ENCODE data around the gene CD6.

CD6 gene

GRCh38 chr11:60944490-60945294 lies 26.8 kb upstream of the CD6 start:
- TF ChIP-seq CTCF (IDR thresholded peaks at IDR 0.05; ENCODE audit: insufficient read depth, low read length) (peak; percentile 15), GABPA (IDR thresholded peaks at IDR 0.05; ENCODE audit: low read depth) (no peak)
- Histone ChIP-seq H3K27ac (replicated peaks) (no peak overlapping the region), H3K27me3 (ENCODE audit: insufficient read depth, poor library complexity, severe bottlenecking) (peaks cover 16% of the 10 kb centered on the region), H3K4me3 (replicated peaks; ENCODE audit: insufficient read depth, low read length) (no peak overlapping the region)
- DNase-seq (ENCODE audit: low read depth in 1 of 2, low spot score in 1 of 2), result peak in 1 of 2 experiments; percentile 23

- Histone ChIP-seq H3K27ac (replicated peaks) (no peak overlapping the region), H3K4me3 (replicated peaks; ENCODE audit: insufficient read depth, low read length) (no peak overlapping the region)
Measured at GRCh38 chr11:60945295-60945667, 26.2 kb upstream of the CD6 start.

GRCh38 chr11:60946601-60947264 lies 24.7 kb upstream of the CD6 start:
- TF ChIP-seq SPI1 (IDR thresholded peaks at IDR 0.05; ENCODE audit: borderline replicate concordance, low read depth), result no peak
- no peak for TF ChIP-seq POLR2AphosphoS5 (IDR thresholded peaks at IDR 0.05; ENCODE audit: low read depth)
- no peak for TF ChIP-seq GABPA (IDR thresholded peaks at IDR 0.05; ENCODE audit: low read depth)
- no peak for TF ChIP-seq CTCF (IDR thresholded peaks at IDR 0.05; ENCODE audit: insufficient read depth, low read length)
- TF ChIP-seq, protein P1, sequence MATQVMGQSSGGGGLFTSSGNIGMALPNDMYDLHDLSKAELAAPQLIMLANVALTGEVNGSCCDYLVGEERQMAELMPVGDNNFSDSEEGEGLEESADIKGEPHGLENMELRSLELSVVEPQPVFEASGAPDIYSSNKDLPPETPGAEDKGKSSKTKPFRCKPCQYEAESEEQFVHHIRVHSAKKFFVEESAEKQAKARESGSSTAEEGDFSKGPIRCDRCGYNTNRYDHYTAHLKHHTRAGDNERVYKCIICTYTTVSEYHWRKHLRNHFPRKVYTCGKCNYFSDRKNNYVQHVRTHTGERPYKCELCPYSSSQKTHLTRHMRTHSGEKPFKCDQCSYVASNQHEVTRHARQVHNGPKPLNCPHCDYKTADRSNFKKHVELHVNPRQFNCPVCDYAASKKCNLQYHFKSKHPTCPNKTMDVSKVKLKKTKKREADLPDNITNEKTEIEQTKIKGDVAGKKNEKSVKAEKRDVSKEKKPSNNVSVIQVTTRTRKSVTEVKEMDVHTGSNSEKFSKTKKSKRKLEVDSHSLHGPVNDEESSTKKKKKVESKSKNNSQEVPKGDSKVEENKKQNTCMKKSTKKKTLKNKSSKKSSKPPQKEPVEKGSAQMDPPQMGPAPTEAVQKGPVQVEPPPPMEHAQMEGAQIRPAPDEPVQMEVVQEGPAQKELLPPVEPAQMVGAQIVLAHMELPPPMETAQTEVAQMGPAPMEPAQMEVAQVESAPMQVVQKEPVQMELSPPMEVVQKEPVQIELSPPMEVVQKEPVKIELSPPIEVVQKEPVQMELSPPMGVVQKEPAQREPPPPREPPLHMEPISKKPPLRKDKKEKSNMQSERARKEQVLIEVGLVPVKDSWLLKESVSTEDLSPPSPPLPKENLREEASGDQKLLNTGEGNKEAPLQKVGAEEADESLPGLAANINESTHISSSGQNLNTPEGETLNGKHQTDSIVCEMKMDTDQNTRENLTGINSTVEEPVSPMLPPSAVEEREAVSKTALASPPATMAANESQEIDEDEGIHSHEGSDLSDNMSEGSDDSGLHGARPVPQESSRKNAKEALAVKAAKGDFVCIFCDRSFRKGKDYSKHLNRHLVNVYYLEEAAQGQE (IDR thresholded peaks at IDR 0.05; ENCODE audit: insufficient replicate concordance, low read depth), result no peak
- H3K27ac ChIP-seq (replicated peaks), result no peak overlapping the region
- H3K4me3 ChIP-seq (replicated peaks; ENCODE audit: insufficient read depth, low read length), result no peak overlapping the region
- DNase-seq (ENCODE audit: low read depth in 1 of 2, low spot score in 1 of 2), result no peak
- H3K27me3 ChIP-seq (ENCODE audit: insufficient read depth, poor library complexity, severe bottlenecking), result peaks cover 25% of the 10 kb centered on the region

More at GRCh38 chr11:60945295-60945667, 26.2 kb upstream of the CD6 start:
- H3K27me3 ChIP-seq (ENCODE audit: insufficient read depth, poor library complexity, severe bottlenecking), result peaks cover 22% of the 10 kb centered on the region
- TF ChIP-seq POLR2AphosphoS5 (IDR thresholded peaks at IDR 0.05; ENCODE audit: low read depth) (no peak), CTCF (IDR thresholded peaks at IDR 0.05; ENCODE audit: insufficient read depth, low read length) (no peak), SPI1 (IDR thresholded peaks at IDR 0.05; ENCODE audit: borderline replicate concordance, low read depth) (no peak), GABPA (IDR thresholded peaks at IDR 0.05; ENCODE audit: low read depth) (no peak)
- TF ChIP-seq, protein P1 (IDR thresholded peaks at IDR 0.05; ENCODE audit: insufficient replicate concordance, low read depth), result no peak
- no peak for DNase-seq (ENCODE audit: low read depth in 1 of 2, low spot score in 1 of 2)

Data from HL-60 (cell line).